ENCODE data around the gene PRKCA. TPM values are rescaled to one million over a fixed set of nuclear protein-coding genes. Genes with fewer than 3 reads are reported as not detected.

PRKCA gene
- total RNA-seq, 1 donor from 2014 or later = 4.7 TPM

- FAIRE-seq (no peak), DNase-seq (ENCODE audit: low read depth) (no peak)
- TF ChIP-seq CTCF (IDR thresholded peaks at IDR 0.05; ENCODE audit: insufficient read depth, low read length, severe bottlenecking) = no peak
- Histone ChIP-seq H3K4me3 (ENCODE audit: low read depth, low read length) (no peak overlapping the region), H3K27me3 (ENCODE audit: control insufficient read depth, insufficient read depth, low read length) (no peaks in the 10 kb centered on the region), H3K36me3 (ENCODE audit: control insufficient read depth, insufficient read depth, low read length) (no peaks in the 10 kb centered on the region)
These were observed 224.9 kb downstream of the PRKCA start for GRCh38 chr17:66527335-66527734.

DNA sequence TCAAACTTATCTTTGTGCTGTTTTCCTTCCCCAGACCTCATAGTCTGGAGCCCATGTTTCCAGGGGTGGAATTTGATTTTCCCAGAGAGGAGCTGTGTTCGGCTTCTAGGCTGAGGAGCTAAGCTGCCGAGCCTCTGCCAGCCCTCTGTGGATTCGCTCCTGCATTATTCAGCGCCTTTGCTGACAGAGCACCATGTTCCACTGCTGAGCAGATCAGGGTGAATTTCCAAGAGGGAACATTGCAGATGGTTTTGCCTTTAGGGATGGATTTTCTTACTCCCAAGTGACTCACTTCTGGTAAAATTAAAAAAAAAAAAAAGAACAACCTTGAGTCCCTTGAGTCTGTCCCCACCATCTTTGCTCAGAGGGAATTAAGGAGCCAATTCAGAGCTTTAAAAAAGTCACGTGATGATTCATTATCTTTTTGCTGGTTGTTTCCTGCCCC lies 229.5 kb downstream of the PRKCA start:
- Histone ChIP-seq H3K27me3 (ENCODE audit: control insufficient read depth, insufficient read depth, low read length) (no peaks in the 10 kb centered on the region), H3K4me3 (ENCODE audit: low read depth, low read length) (no peak overlapping the region), H3K36me3 (ENCODE audit: control insufficient read depth, insufficient read depth, low read length) (no peaks in the 10 kb centered on the region)
- FAIRE-seq (no peak), DNase-seq (ENCODE audit: low read depth) (no peak)
- no peak for TF ChIP-seq CTCF (IDR thresholded peaks at IDR 0.05; ENCODE audit: insufficient read depth, low read length, severe bottlenecking)

DNA sequence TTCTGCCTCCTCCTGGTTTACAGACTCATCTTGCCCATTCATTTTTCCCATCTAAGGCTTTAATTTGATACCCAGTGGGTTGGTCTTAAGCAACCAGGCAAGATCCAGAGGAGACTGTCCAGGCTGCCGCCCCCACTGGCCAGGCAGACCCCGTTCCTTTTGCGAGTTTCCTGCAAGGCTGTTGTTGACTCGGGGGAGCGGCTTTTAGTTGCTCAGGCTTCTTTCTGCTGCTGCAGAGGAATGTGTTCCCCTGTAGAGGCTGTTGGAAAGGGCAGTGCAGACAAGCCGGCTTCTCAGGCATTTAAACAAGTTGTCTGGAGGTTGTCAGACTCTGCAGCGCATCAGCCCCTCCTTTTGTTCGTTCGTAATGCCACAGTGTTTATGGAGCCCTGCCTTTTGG lies 231.2 kb downstream of the PRKCA start:
- DNase-seq (ENCODE audit: low read depth) = no peak
- H3K27me3 ChIP-seq (ENCODE audit: control insufficient read depth, insufficient read depth, low read length) = no peaks in the 10 kb centered on the region
- TF ChIP-seq CTCF (IDR thresholded peaks at IDR 0.05; ENCODE audit: insufficient read depth, low read length, severe bottlenecking) = no peak
- no peak overlapping the region for H3K4me3 ChIP-seq (ENCODE audit: low read depth, low read length)
- FAIRE-seq = no peak
- H3K36me3 ChIP-seq (ENCODE audit: control insufficient read depth, insufficient read depth, low read length) = no peaks in the 10 kb centered on the region

- Histone ChIP-seq H3K36me3 (ENCODE audit: control insufficient read depth, insufficient read depth, low read length) (no peaks in the 10 kb centered on the region), H3K4me3 (ENCODE audit: low read depth, low read length) (no peak overlapping the region), H3K27me3 (ENCODE audit: control insufficient read depth, insufficient read depth, low read length) (no peaks in the 10 kb centered on the region)
- TF ChIP-seq CTCF (IDR thresholded peaks at IDR 0.05; ENCODE audit: insufficient read depth, low read length, severe bottlenecking) = no peak
- FAIRE-seq (no peak), DNase-seq (ENCODE audit: low read depth) (no peak)
These were observed 231.6 kb downstream of the PRKCA start for GRCh38 chr17:66533986-66534385.

DNA sequence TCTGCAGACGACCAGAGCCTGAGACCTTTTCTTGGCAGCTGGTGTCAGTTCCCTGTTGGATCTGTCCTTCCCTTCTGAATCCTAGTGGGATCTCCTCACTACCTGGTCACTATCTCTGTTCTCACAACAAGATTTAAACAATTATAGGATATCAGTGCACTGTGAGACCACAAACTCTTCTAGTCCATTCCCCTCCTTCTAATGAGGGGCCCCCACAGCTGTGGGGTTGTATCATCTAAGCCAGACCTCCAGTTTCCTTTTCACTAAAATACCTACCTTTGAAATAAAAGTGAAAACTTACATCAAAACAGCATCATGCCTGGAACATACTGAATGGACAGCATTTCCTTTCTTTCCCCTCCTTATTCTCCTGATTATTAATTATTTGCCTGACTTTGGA lies 233.2 kb downstream of the PRKCA start:
- H3K27me3 ChIP-seq (ENCODE audit: control insufficient read depth, insufficient read depth, low read length) = no peaks in the 10 kb centered on the region
- no peak for TF ChIP-seq CTCF (IDR thresholded peaks at IDR 0.05; ENCODE audit: insufficient read depth, low read length, severe bottlenecking)
- no peak for DNase-seq (ENCODE audit: low read depth)
- no peaks in the 10 kb centered on the region for H3K36me3 ChIP-seq (ENCODE audit: control insufficient read depth, insufficient read depth, low read length)
- H3K4me3 ChIP-seq (ENCODE audit: low read depth, low read length) = no peak overlapping the region
- FAIRE-seq = no peak

- TF ChIP-seq CTCF (IDR thresholded peaks at IDR 0.05; ENCODE audit: insufficient read depth, low read length, severe bottlenecking) = no peak
These were observed 235.1 kb downstream of the PRKCA start for GRCh38 chr17:66537502-66537901.

More at GRCh38 chr17:66537502-66537901, 235.1 kb downstream of the PRKCA start:
- no peak overlapping the region for H3K4me3 ChIP-seq (ENCODE audit: low read depth, low read length)
- H3K36me3 ChIP-seq (ENCODE audit: control insufficient read depth, insufficient read depth, low read length) = no peaks in the 10 kb centered on the region
- FAIRE-seq (no peak), DNase-seq (ENCODE audit: low read depth) (no peak)
- H3K27me3 ChIP-seq (ENCODE audit: control insufficient read depth, insufficient read depth, low read length) = no peaks in the 10 kb centered on the region
